DOHH2 (cell line): ENCODE results near the gene XKR7.

ENCODE experiments used
- CTCF ChIP-seq: fragments of 200-600 bp; sonication (generic); IDR thresholded peaks from one replicate; pipeline ENCODE4 v1.5.1; 2014; ENCODE audit warnings: antibody characterized with exemption, mild to moderate bottlenecking, low read depth, low read length; ENCODE audit not compliant: poor library complexity, severe bottlenecking
- EZH2phosphoT487 ChIP-seq: fragments of 200-600 bp; sonication (generic); IDR thresholded peaks from 2 replicates; pipeline ENCODE4 v1.6.1; 2017; ENCODE audit warnings: borderline replicate concordance, mild to moderate bottlenecking, antibody characterized with exemption, low read length, moderate library complexity, mixed read lengths

- TF ChIP-seq CTCF (no peak), EZH2phosphoT487 (no peak)
Observed at GRCh38 chr20:31963889-31964288, 4.1 kb upstream of the XKR7 start.
